GM23338 (cell line): ENCODE data around the gene GGPS1.

ENCODE experiments used
- CTCF ChIP-seq, 2 experiments: fragments of 200-600 bp in 1 of 2; sonication (generic) in 1 of 2; conservative IDR thresholded peaks; 2 replicates each; pipeline versions ENCODE4 v1.5.1 to v1.6.1; 2016 to 2017; ENCODE audit warnings: antibody characterized with exemption in 2 of 2, low read depth in 2 of 2, mild to moderate bottlenecking in 2 of 2, moderate library complexity in 1 of 2
- EZH2 ChIP-seq: fragments of 200-600 bp; sonication (generic); IDR thresholded peaks from one replicate; pipeline ENCODE4 v1.8.0; 2017; ENCODE audit warnings: antibody characterized with exemption, mild to moderate bottlenecking, low read depth; ENCODE audit not compliant: unreplicated experiment

GRCh38 chr1:235307158-235308124, 20.9 kb upstream of the GGPS1 start:
- TF ChIP-seq CTCF (conservative IDR thresholded peaks at IDR 0.05; ENCODE audit: low read depth in 2 of 2) (no peak), EZH2 (no peak)
